IMR-90 (cell line): Measurements from ENCODE around the gene STX1B. TPM values are rescaled to one million over a fixed set of nuclear protein-coding genes. Genes with fewer than 3 reads are reported as not detected.

Experiments
- ATAC-seq: fragments of 200-7000 bp; cut with Tn5 transposase; 2 replicates; pipeline ENCODE4 v1.9.1; 2020; ENCODE audit warnings: low read depth, mild to moderate bottlenecking, moderate library complexity
- BruUV-seq: library from RNA; stranded (reverse); fragments of 400-500 nt; replicated peaks from 2 replicates; lab custom pipeline; 2021; lab: Mats Ljungman, UMichigan
- CTCF ChIA-PET: fragments of 300-600 bp; formaldehyde crosslinking; extraction: SDS; loops from one replicate; lab custom pipeline; 2021; ENCODE audit warnings: antibody characterized with exemption; lab: Yijun Ruan, JAX
- POLR2A ChIA-PET: fragments of 300-600 bp; sonication (Branson Sonifier 250); formaldehyde crosslinking; loops from one replicate; lab custom pipeline; 2022; ENCODE audit warnings: antibody characterized with exemption; ENCODE audit not compliant: unreplicated experiment; lab: Charles Lee
- DNase-seq: peaks from one replicate; pipeline ENCODE4 v3.0.0; 2013
- H2AFZ ChIP-seq: replicated peaks from 2 replicates; pipeline ENCODE3; 2013; ENCODE audit warnings: low read length, mild to moderate bottlenecking; ENCODE audit not compliant: poor library complexity
- H2AK5ac ChIP-seq: 2 replicates; pipeline ENCODE4 v1.6.1; 2013; ENCODE audit warnings: low read depth, low read length, inconsistent platforms
- H2AK9ac ChIP-seq: replicated peaks from 2 replicates; pipeline ENCODE3; 2013; ENCODE audit warnings: mild to moderate bottlenecking, low read depth, low read length, moderate library complexity; ENCODE audit not compliant: poor library complexity
- H2BK120ac ChIP-seq: 2 replicates; pipeline ENCODE4 v1.6.1; 2013; ENCODE audit warnings: low read depth, low read length, inconsistent platforms
- H2BK15ac ChIP-seq: 3 replicates; pipeline ENCODE4 v1.6.1; 2013; ENCODE audit warnings: low read depth, low read length, inconsistent platforms
- H2BK20ac ChIP-seq: 2 replicates; pipeline ENCODE4 v1.6.1; 2013; ENCODE audit warnings: low read depth, mild to moderate bottlenecking, inconsistent platforms, low read length, moderate library complexity
- H2BK5ac ChIP-seq: 2 replicates; pipeline ENCODE4 v1.6.1; 2013; ENCODE audit warnings: mild to moderate bottlenecking, low read depth, low read length, inconsistent platforms; ENCODE audit not compliant: poor library complexity, severe bottlenecking
- H3K14ac ChIP-seq: replicated peaks from 2 replicates; pipeline ENCODE4 v1.6.1; 2013; ENCODE audit warnings: low read depth, low read length, inconsistent platforms
- H3K18ac ChIP-seq: 2 replicates; pipeline ENCODE4 v1.6.1; 2013; ENCODE audit warnings: low read depth, low read length, control low read depth
- H3K23ac ChIP-seq: 2 replicates; pipeline ENCODE4 v1.6.1; 2013; ENCODE audit warnings: low read depth, low read length, inconsistent platforms
- H3K27ac ChIP-seq: 2 replicates; pipeline ENCODE4 v1.5.1; 2013; ENCODE audit warnings: mild to moderate bottlenecking, control low read depth, low read length; ENCODE audit not compliant: insufficient read depth
- H3K27me3 ChIP-seq: 2 replicates; pipeline ENCODE4 v1.6.1; 2013; ENCODE audit warnings: low read length; ENCODE audit not compliant: control insufficient read depth, insufficient read depth
- H3K36me3 ChIP-seq: 2 replicates; pipeline ENCODE4 v1.6.1; 2013; ENCODE audit warnings: low read length, mixed read lengths; ENCODE audit not compliant: control insufficient read depth, insufficient read depth
- H3K4ac ChIP-seq: 2 replicates; pipeline ENCODE4 v1.6.1; 2013; ENCODE audit warnings: low read depth, low read length, inconsistent platforms
- H3K4me1 ChIP-seq: 2 replicates; pipeline ENCODE4 v1.6.1; 2013; ENCODE audit warnings: low read length, mixed read lengths; ENCODE audit not compliant: control insufficient read depth, insufficient read depth
- H3K4me2 ChIP-seq: 2 replicates; pipeline ENCODE4 v1.6.1; 2013; ENCODE audit warnings: low read depth, mild to moderate bottlenecking, control low read depth, low read length, moderate library complexity
- H3K4me3 ChIP-seq: 2 replicates; pipeline ENCODE4 v1.5.1; 2013; ENCODE audit warnings: low read depth, mild to moderate bottlenecking, control low read depth, low read length, moderate library complexity; ENCODE audit not compliant: insufficient read depth
- H3K56ac ChIP-seq: 2 replicates; pipeline ENCODE4 v1.6.1; 2013; ENCODE audit warnings: low read length, inconsistent platforms; ENCODE audit not compliant: insufficient read depth; ENCODE audit errors: extremely low read depth
- H3K79me1 ChIP-seq, 2 experiments: 2 replicates each; pipeline ENCODE4 v1.6.1; 2013; ENCODE audit warnings: low read length in 2 of 2, inconsistent platforms in 1 of 2, low read depth in 1 of 2
- H3K9ac ChIP-seq: 2 replicates; pipeline ENCODE4 v1.6.1; 2013; ENCODE audit warnings: low read depth, low read length, control low read depth
- H3K9me1 ChIP-seq: 2 replicates; pipeline ENCODE4 v1.6.1; 2013; ENCODE audit warnings: low read length, inconsistent platforms; ENCODE audit not compliant: insufficient read depth
- H3K9me3 ChIP-seq: 2 replicates; pipeline ENCODE4 v1.6.1; 2013; ENCODE audit warnings: low read length; ENCODE audit not compliant: control insufficient read depth, insufficient read depth
- H4K20me1 ChIP-seq: 2 replicates; pipeline ENCODE4 v1.6.1; 2013; ENCODE audit warnings: low read length, inconsistent platforms; ENCODE audit not compliant: insufficient read depth
- H4K5ac ChIP-seq: 2 replicates; pipeline ENCODE4 v1.6.1; 2013; ENCODE audit warnings: mild to moderate bottlenecking, low read depth, low read length, control low read depth
- H4K8ac ChIP-seq, 2 experiments: 2 replicates each; pipeline ENCODE4 v1.6.1; 2013; ENCODE audit warnings: low read depth in 2 of 2, low read length in 2 of 2, control low read depth in 1 of 2, inconsistent platforms in 1 of 2
- H4K91ac ChIP-seq: 2 replicates; pipeline ENCODE4 v1.6.1; 2013; ENCODE audit warnings: low read depth, low read length, inconsistent platforms; ENCODE audit not compliant: insufficient read depth
- CHD1 ChIP-seq: IDR thresholded peaks from 2 replicates; pipeline ENCODE4 v1.6.1; 2012; ENCODE audit warnings: low read depth, low read length, improper control_type of control experiment
- FOS ChIP-seq: fragments of 150-350 bp; IDR thresholded peaks from 2 replicates; pipeline ENCODE4 v1.6.1; 2016; ENCODE audit warnings: low read depth, low read length
- MAFK ChIP-seq: IDR thresholded peaks from 2 replicates; pipeline ENCODE4 v1.6.1; 2012; ENCODE audit warnings: low read depth, low read length, improper control_type of control experiment
- RFX5 ChIP-seq: IDR thresholded peaks from 2 replicates; pipeline ENCODE4 v1.8.0; 2012; ENCODE audit warnings: low read depth, mild to moderate bottlenecking, low read length, moderate library complexity
- WGBS, 2 experiments: methylation state at CpG; one replicate each; pipeline versions ENCODE4 v1.1.5 to v1.1.7; 2013; ENCODE audit warnings: missing lambda C conversion rate in 2 of 2; ENCODE audit not compliant: insufficient read length in 1 of 2; ENCODE audit errors: extremely low coverage in 2 of 2; 5-methylcytosine and 5-hydroxymethylcytosine counted together
- dilution Hi-C: fragments of 300-500 bp; cut with HindIII; formaldehyde crosslinking; loops from one replicate; pipeline ENCODE4 v1.14.3; 2018; ENCODE audit warnings: low sequenced_read_pairs; ENCODE audit not compliant: unreplicated experiment
- in situ Hi-C: fragments of 300-500 bp; cut with MboI; formaldehyde crosslinking; loops from 3 replicates; pipeline ENCODE4 v1.14.3; 2019; ENCODE audit warnings: low sequenced_read_pairs, inconsistent platforms, mixed read lengths
- intact Hi-C: fragments of 100-400 bp; cut with micrococcal nuclease; formaldehyde crosslinking; loops from 2 replicates; pipeline ENCODE4 v1.10.0; 2022
- polyA plus RNA-seq, 3 experiments: library from polyadenylated mRNA; depleted of rRNA; stranded (reverse); fragments of >200 nt; gene quantifications; 2 replicates each; pipeline ENCODE4 v1.2.3, GENCODE V29; 2012; ENCODE audit warnings: low replicate concordance in 1 of 3
- total RNA-seq: library from RNA; depleted of rRNA; stranded (reverse); fragments of >200 nt; gene quantifications from 2 replicates; pipeline ENCODE4 v1.2.3, GENCODE V29; 2012

Gene STX1B
- total and polyA plus RNA-seq, 2 of the 4 experiments (the other 2 are of a cell fraction), result 3.9 to 14.9 TPM

DNA sequence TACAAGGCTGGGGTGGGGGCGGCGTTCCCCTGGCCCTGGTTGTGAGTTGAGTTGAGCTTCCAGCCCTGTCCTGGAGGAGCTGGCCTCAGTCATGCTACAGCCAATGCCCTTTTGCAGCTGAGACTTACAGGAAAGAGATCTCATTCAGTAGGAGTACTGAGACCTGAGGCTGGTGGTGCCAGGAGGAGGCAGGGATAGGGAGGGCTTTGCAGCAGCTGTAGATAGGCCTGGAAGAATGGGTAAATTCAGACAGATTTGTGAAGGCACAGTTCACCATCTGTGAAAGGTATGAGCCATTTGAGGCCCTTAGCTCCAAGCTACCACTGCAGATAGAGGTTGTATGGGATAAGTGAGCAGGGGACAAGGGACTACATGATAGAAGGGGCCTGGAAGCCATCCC is 28.6 kb upstream of the STX1B start:
- ChIA-PET POLR2A (no interaction called here), CTCF (no interaction called here)
- Histone ChIP-seq H3K4me1 (peaks cover 6% of the 10 kb centered on the region), H2BK120ac (no peak overlapping the region), H3K4me2 (no peak overlapping the region), H2AFZ (no peak overlapping the region), H3K9ac (no peak overlapping the region), H3K27ac (no peak overlapping the region), H3K36me3 (peaks cover 42% of the 10 kb centered on the region), H3K9me1 (peaks cover 12% of the 10 kb centered on the region; the same call in 1 of the 2 replicates), H3K23ac (no peak overlapping the region), H3K27me3 (no peaks in the 10 kb centered on the region), H2BK20ac (no peak overlapping the region), H2BK15ac (no peak overlapping the region), H4K20me1 (peaks cover 10% of the 10 kb centered on the region), H4K91ac (no peak overlapping the region), H3K56ac (no peak overlapping the region), H3K14ac (no peak overlapping the region), H3K4ac (no peak overlapping the region), H3K4me3 (no peak overlapping the region), H2AK5ac (no peak overlapping the region), H2BK5ac (no peak overlapping the region), H4K8ac (no peak overlapping the region), H3K9me3 (no peaks in the 10 kb centered on the region), H3K18ac (no peak overlapping the region), H2AK9ac (no peak overlapping the region), H3K79me1 (peaks cover 14 to 25% of the 10 kb centered on the region in 2 experiments), H4K5ac (no peak overlapping the region)
- TF ChIP-seq RFX5 (no peak), CHD1 (no peak), MAFK (no peak), FOS (no peak)
- intact Hi-C loops (no loop called here), dilution Hi-C loops (no loop called here), in situ Hi-C loops (no loop called here)
- BruUV-seq, result no TSS peak
- ATAC-seq (no peak), DNase-seq (no peak)
- no CpG with 5 or more reads among the region's 2 CpGs for WGBS, 2 experiments
